T-helper 17 cell (primary cell): Measurements from ENCODE around the gene TNFRSF25. TPM values are rescaled to one million over a fixed set of nuclear protein-coding genes. Genes with fewer than 3 reads are reported as not detected.
A peak's percentile ranks its signal among the peaks of the same experiment; 100 is the strongest.
"Not testable (repeated sequence)": the region's sequence is repeated elsewhere in the genome, so short reads cannot be mapped to it uniquely, and the experiment has no call there.

Experiments
- ATAC-seq: fragments of 150-1000 bp; cut with Tn5 transposase; 2 replicates; pipeline ENCODE4 v1.10.0; 2021; ENCODE audit warnings: mild to moderate bottlenecking, moderate library complexity
- DNase-seq, 3 donors: peaks; one replicate each; pipeline versions ENCODE4 v3.0.0 to v3.0.0-alpha.2; 2020 to 2021
- H3K9me3 ChIP-seq: one replicate; pipeline ENCODE4 v1.7.0; 2013; ENCODE audit warnings: low read length, mild to moderate bottlenecking; ENCODE audit not compliant: control insufficient read depth, poor library complexity, severe bottlenecking
- H3K27ac Mint-ChIP-seq: one replicate; pipeline ENCODE4 v1.8.0; 2022; ENCODE audit warnings: mild to moderate bottlenecking, moderate library complexity, mixed read lengths
- H3K27me3 Mint-ChIP-seq: one replicate; pipeline ENCODE4 v1.8.0; 2022; ENCODE audit warnings: mixed read lengths
- H3K36me3 Mint-ChIP-seq: one replicate; pipeline ENCODE4 v1.8.0; 2022; ENCODE audit warnings: low read depth, mixed read lengths
- H3K4me1 Mint-ChIP-seq: one replicate; pipeline ENCODE4 v1.8.0; 2022; ENCODE audit warnings: mild to moderate bottlenecking, mixed read lengths
- H3K4me3 Mint-ChIP-seq: one replicate; pipeline ENCODE4 v1.8.0; 2022; ENCODE audit warnings: mild to moderate bottlenecking, moderate library complexity, mixed read lengths
- total RNA-seq, 4 donors: library from RNA in 2 of 4; stranded (reverse) in 2 of 4; gene quantifications; one replicate each; pipeline ENCODE4 v1.2.3 and lab custom pipeline; 2022 to 2026

The TNFRSF25 gene
- total RNA-seq, 2 donors from 2014 or later, result 393 to 433 TPM

DNA sequence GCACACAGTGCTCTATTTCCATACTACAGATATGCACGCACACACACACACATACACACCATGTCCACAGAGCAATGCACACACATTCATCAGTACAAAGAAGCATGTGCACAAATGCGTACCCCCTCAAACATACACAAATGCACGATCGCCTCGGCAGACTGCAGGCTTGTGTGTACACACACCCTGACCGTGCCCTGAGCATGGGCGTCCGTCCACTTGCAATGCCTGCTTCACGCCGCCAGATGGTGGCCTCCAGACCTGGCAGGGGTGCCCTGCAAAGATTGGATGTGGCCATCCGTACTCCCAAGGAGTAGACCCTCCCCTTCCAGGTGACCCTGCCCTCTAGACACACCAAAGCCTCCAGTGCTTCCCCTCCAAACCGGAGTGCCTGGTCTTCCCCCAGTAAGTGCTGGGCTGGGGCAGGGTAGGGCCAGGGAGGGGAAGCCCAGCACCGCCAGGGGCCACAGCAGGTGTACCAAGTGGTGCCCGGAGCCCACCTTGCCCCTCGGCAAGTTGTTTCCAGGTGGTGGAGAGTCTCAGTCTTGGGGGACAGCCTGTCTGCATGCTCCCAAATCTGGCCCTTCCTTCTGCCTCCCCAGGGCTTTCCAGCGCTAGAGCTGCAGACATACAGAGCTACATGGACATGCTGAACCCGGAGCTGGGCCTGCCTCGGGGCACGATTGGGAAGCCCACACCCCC, 20.8 kb downstream of the TNFRSF25 start:
- Mint-ChIP-seq H3K4me1 (peaks cover 24% of the 10 kb centered on the region), H3K4me3 (peak overlapping the region; percentile 36), H3K27me3 (peaks cover 15% of the 10 kb centered on the region), H3K36me3 (peaks cover 6% of the 10 kb centered on the region), H3K27ac (no peak overlapping the region)
- no peaks in the 10 kb centered on the region for H3K9me3 ChIP-seq
- DNase-seq, result no peak
- ATAC-seq, result no peak

GRCh38 chr1:6444377-6444776, 21.6 kb downstream of the TNFRSF25 start:
- Mint-ChIP-seq H3K36me3 (peaks cover 6% of the 10 kb centered on the region), H3K27me3 (peaks cover 10% of the 10 kb centered on the region), H3K4me3 (no peak overlapping the region), H3K4me1 (peaks cover 21% of the 10 kb centered on the region), H3K27ac (no peak overlapping the region)
- no peaks in the 10 kb centered on the region for H3K9me3 ChIP-seq
- no peak for ATAC-seq
- DNase-seq, result no peak

GRCh38 chr1:6443339-6444115, 22.4 kb downstream of the TNFRSF25 start:
- peaks cover 7% of the 10 kb centered on the region for H3K27me3 Mint-ChIP-seq
- no peak for DNase-seq

GRCh38 chr1:6441586-6441985, 24.4 kb downstream of the TNFRSF25 start:
- Mint-ChIP-seq H3K36me3 (peaks cover 6% of the 10 kb centered on the region), H3K27ac (no peak overlapping the region), H3K27me3 (peaks cover 15% of the 10 kb centered on the region), H3K4me1 (peaks cover 24% of the 10 kb centered on the region), H3K4me3 (no peak overlapping the region)
- H3K9me3 ChIP-seq, result no peaks in the 10 kb centered on the region
- ATAC-seq (no peak), DNase-seq (no peak)

More at GRCh38 chr1:6443339-6444115, 22.4 kb downstream of the TNFRSF25 start:
- Mint-ChIP-seq H3K27ac (no peak overlapping the region), H3K36me3 (peaks cover 6% of the 10 kb centered on the region), H3K4me1 (peaks cover 18% of the 10 kb centered on the region), H3K4me3 (no peak overlapping the region)
- no peak for ATAC-seq
- no peaks in the 10 kb centered on the region for H3K9me3 ChIP-seq

GRCh38 chr1:6440198-6441126, 25.5 kb downstream of the TNFRSF25 start:
- H3K36me3 Mint-ChIP-seq, result peaks cover 3% of the 10 kb centered on the region
- H3K27me3 Mint-ChIP-seq, result peaks cover 15% of the 10 kb centered on the region
- peak; percentile 69 to 79 (median 76) for DNase-seq
- H3K27ac Mint-ChIP-seq, result no peak overlapping the region
- ATAC-seq, result peak; percentile 90
- H3K9me3 ChIP-seq, result no peaks in the 10 kb centered on the region
- peaks cover 18% of the 10 kb centered on the region for H3K4me1 Mint-ChIP-seq
- no peak overlapping the region for H3K4me3 Mint-ChIP-seq

DNA sequence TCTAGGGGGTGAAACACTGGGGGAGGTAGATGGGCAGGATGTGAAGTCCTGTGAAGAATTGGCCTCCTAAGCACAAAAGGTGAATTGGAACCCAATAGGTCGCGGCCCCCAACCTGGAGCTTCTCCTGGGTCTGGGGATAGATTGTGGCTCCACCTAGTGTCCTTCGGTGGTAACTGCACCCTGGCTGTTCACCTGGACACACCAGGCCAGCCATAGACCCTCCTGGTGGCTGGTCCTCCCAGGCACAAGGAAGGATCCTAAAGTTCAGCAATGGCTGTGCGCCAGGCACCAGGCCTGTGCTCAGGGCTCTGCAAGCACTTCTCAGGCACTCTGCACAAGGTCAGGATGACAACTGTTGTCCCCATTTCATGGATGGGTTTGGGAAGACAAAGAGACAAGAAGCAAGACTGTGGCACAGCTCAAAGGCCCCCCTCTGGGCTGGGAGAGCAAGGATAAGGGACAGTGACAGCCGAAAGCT, 27.9 kb downstream of the TNFRSF25 start:
- H3K27ac Mint-ChIP-seq, result no peak overlapping the region
- H3K4me3 Mint-ChIP-seq, result peak overlapping the region; percentile 57
- H3K36me3 Mint-ChIP-seq, result peaks cover 2% of the 10 kb centered on the region

GRCh38 chr1:6437012-6437700, 28.8 kb downstream of the TNFRSF25 start:
- not testable (repeated sequence) for DNase-seq, H3K9me3 ChIP-seq, ATAC-seq, H3K4me3 Mint-ChIP-seq, H3K27ac Mint-ChIP-seq, H3K36me3 Mint-ChIP-seq
- Mint-ChIP-seq H3K4me1 (peaks cover 12% of the 10 kb centered on the region), H3K27me3 (peaks cover 20% of the 10 kb centered on the region)

More for the DNA sequence above, 27.9 kb downstream of the TNFRSF25 start:
- ATAC-seq (peak; percentile 64), DNase-seq (peak; percentile 56 to 65 (median 59))
- no peaks in the 10 kb centered on the region for H3K9me3 ChIP-seq
- peaks cover 20% of the 10 kb centered on the region for H3K27me3 Mint-ChIP-seq
- H3K4me1 Mint-ChIP-seq, result peaks cover 12% of the 10 kb centered on the region

GRCh38 chr1:6436277-6436676, 29.7 kb downstream of the TNFRSF25 start:
- not testable (repeated sequence) for DNase-seq, H3K4me3 Mint-ChIP-seq, H3K9me3 ChIP-seq, H3K36me3 Mint-ChIP-seq, H3K27ac Mint-ChIP-seq, ATAC-seq
- peaks cover 20% of the 10 kb centered on the region for H3K27me3 Mint-ChIP-seq
- peaks cover 12% of the 10 kb centered on the region for H3K4me1 Mint-ChIP-seq

DNA sequence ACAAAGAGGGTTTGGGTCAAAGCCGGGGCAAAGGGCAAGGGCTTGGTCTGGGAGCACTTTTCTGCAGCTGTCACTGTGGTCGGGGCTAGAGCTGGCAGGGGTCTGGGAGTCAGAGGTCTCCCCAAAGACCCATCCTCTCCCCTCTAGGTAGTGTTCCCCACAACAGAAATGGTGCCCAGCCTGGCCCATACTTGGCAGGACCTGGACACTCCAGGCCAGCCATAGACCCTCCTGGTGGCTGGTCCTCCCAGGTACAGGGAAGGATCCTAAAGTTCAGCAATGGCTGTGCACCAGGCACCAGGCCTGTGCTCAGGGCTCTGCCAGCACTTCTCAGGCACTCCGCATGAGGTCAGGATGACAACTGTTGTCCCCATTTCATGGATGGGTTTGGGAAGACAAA, 30.4 kb downstream of the TNFRSF25 start:
- no peak overlapping the region for H3K4me3 Mint-ChIP-seq

DNA sequence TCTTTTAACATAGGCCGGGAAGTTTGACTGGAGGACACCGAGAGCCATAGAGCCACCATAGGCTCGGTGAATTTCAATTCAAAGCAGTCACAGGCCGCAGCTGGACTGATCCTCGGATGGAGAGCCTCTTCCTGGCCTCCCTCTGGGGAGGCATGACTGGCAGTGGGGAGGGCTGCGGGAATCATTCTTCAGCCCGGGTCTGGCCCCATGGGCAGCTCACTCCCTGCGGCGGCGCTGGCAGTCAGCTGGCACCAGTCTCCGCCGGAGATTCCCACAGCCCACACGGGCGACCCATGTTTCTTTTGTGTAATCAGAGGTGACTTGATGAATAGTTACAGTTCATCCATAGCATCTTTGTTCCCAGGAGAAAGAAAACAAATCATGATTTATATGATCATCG, 30.8 kb downstream of the TNFRSF25 start:
- H3K36me3 Mint-ChIP-seq, result peaks cover 2% of the 10 kb centered on the region
- H3K9me3 ChIP-seq, result no peaks in the 10 kb centered on the region

More for the DNA sequence above, 30.4 kb downstream of the TNFRSF25 start:
- H3K9me3 ChIP-seq, result no peaks in the 10 kb centered on the region
- peaks cover 20% of the 10 kb centered on the region for H3K27me3 Mint-ChIP-seq
- no peak for DNase-seq
- H3K27ac Mint-ChIP-seq, result no peak overlapping the region
- ATAC-seq, result no peak
- H3K4me1 Mint-ChIP-seq, result peaks cover 12% of the 10 kb centered on the region
- peaks cover 2% of the 10 kb centered on the region for H3K36me3 Mint-ChIP-seq

DNA sequence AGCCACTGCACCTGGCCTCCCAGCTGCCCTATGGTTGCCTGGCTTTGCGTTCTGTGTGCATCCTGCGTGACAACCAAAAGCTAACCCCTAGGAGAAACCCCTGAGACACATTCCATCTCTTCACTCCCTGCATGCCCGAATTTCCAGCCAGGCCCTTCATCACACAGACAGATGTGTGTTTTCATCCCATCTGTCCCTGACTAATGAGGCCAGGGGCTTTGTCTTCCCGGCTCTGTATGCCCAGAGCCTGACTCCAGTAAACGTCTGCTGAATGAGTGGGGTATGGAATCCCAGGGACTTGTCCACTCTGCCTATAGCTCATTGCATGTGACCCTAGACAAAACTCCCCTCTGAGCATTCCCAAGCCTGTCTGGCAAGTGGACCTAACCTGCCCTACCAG, 31.8 kb downstream of the TNFRSF25 start:
- H3K36me3 Mint-ChIP-seq, result peaks cover 2% of the 10 kb centered on the region
- no peak for DNase-seq
- peak overlapping the region; percentile 51 for H3K27ac Mint-ChIP-seq
- ATAC-seq, result no peak
- H3K9me3 ChIP-seq, result no peaks in the 10 kb centered on the region
- peaks cover 9% of the 10 kb centered on the region for H3K4me1 Mint-ChIP-seq
- H3K4me3 Mint-ChIP-seq, result no peak overlapping the region
- H3K27me3 Mint-ChIP-seq, result peaks cover 20% of the 10 kb centered on the region

More for the DNA sequence above, 30.8 kb downstream of the TNFRSF25 start:
- ATAC-seq, result no peak
- no peak overlapping the region for H3K27ac Mint-ChIP-seq
- peaks cover 12% of the 10 kb centered on the region for H3K4me1 Mint-ChIP-seq
- H3K27me3 Mint-ChIP-seq, result peaks cover 20% of the 10 kb centered on the region
- H3K4me3 Mint-ChIP-seq, result no peak overlapping the region
- no peak for DNase-seq
